Loucy (cell line): Measurements from ENCODE around the gene ASB7.

Experiments
- H2AFZ ChIP-seq: fragments of 200-600 bp; sonication (generic); 2 replicates; pipeline ENCODE4 v1.6.0; 2016; ENCODE audit warnings: antibody characterized with exemption, mild to moderate bottlenecking, low read length, moderate library complexity
- H3F3A ChIP-seq: fragments of 200-600 bp; 2 replicates; pipeline ENCODE4 v1.6.0; 2016; ENCODE audit warnings: antibody characterized with exemption, low read depth, mild to moderate bottlenecking
- H3K27me3 ChIP-seq: fragments of 200-600 bp; sonication (generic); 2 replicates; pipeline ENCODE4 v1.6.1; 2014; ENCODE audit warnings: low read length, mild to moderate bottlenecking; ENCODE audit not compliant: insufficient read depth, poor library complexity, severe bottlenecking
- H3K36me3 ChIP-seq: fragments of 200-600 bp; sonication (generic); 2 replicates; pipeline ENCODE4 v1.6.1; 2016; ENCODE audit warnings: low read length; ENCODE audit not compliant: insufficient read depth
- H3K4me1 ChIP-seq: fragments of 200-600 bp; sonication (generic); 2 replicates; pipeline ENCODE4 v1.5.1; 2014; ENCODE audit warnings: low read length, mild to moderate bottlenecking; ENCODE audit not compliant: insufficient read depth, poor library complexity, severe bottlenecking
- H3K4me2 ChIP-seq: fragments of 200-600 bp; sonication (generic); 2 replicates; pipeline ENCODE4 v1.6.0; 2014; ENCODE audit warnings: antibody characterized with exemption, low read length, low read depth, mild to moderate bottlenecking; ENCODE audit not compliant: poor library complexity, severe bottlenecking
- H3K4me3 ChIP-seq: fragments of 200-600 bp; sonication (generic); 2 replicates; pipeline ENCODE4 v1.5.1; 2014; ENCODE audit warnings: low read length, mild to moderate bottlenecking, mixed read lengths; ENCODE audit not compliant: poor library complexity, severe bottlenecking
- H3K79me2 ChIP-seq: fragments of 200-600 bp; sonication (generic); 2 replicates; pipeline ENCODE4 v1.6.1; 2014; ENCODE audit warnings: low read length; ENCODE audit not compliant: insufficient read depth
- H3K9ac ChIP-seq: fragments of 200-600 bp; sonication (generic); 2 replicates; pipeline ENCODE4 v1.6.0; 2014; ENCODE audit warnings: mild to moderate bottlenecking, low read depth, low read length, moderate library complexity; ENCODE audit not compliant: poor library complexity, severe bottlenecking
- H3K9me2 ChIP-seq: fragments of 200-600 bp; sonication (generic); replicated peaks from 2 replicates; pipeline ENCODE4 v1.6.1; 2016; ENCODE audit warnings: low read depth, low read length, mixed read lengths
- H3K9me3 ChIP-seq: fragments of 200-600 bp; sonication (generic); 2 replicates; pipeline ENCODE4 v1.6.1; 2014; ENCODE audit warnings: mild to moderate bottlenecking, antibody characterized with exemption, low read length, low read depth; ENCODE audit not compliant: insufficient read depth
- H4K20me1 ChIP-seq: fragments of 200-600 bp; sonication (generic); 2 replicates; pipeline ENCODE4 v1.6.0; 2014; ENCODE audit warnings: antibody characterized with exemption, low read length, mild to moderate bottlenecking; ENCODE audit not compliant: insufficient read depth, poor library complexity, severe bottlenecking
- EZH2phosphoT487 ChIP-seq: fragments of 200-600 bp; IDR thresholded peaks from 2 replicates; pipeline ENCODE4 v1.6.1; 2018; ENCODE audit warnings: antibody characterized with exemption, mild to moderate bottlenecking, moderate library complexity, borderline replicate concordance
- TF ChIP-seq, protein P1 (sequence below): fragments of 200-600 bp; sonication (generic); conservative IDR thresholded peaks from 2 replicates; pipeline ENCODE4 v1.5.1; 2014; ENCODE audit warnings: mild to moderate bottlenecking, antibody characterized with exemption, low read length

The ASB7 gene

DNA sequence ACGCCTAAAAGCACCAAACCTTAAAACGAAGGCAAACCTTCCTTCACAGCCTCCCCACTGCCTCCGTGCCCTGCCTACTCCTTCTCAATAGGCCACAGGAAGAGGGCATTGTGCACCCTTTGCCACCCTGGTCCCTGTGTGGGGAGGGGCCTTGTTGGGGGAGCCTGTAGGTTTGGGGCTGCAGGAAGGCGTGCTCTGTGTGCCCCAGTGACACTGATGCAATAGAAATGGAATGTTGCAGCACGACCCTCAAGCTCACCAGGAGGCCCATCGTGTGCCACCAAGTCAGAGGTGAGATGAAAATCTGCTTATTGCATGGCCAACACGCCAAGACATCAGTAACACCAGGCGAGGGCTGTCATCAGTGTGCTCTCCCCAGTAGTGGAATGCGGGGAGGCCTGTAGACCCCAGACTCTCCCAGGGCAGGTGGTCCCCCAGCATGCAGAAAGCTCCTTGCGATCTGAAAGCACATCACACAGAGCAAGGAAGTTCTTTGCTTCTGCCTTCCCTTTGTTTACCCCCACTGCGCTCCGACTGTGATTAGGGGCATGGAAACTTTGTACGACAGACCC is 86.2 kb downstream of the ASB7 start:
- Histone ChIP-seq H3K79me2 (no peaks in the 10 kb centered on the region), H3K27me3 (no peaks in the 10 kb centered on the region)

DNA sequence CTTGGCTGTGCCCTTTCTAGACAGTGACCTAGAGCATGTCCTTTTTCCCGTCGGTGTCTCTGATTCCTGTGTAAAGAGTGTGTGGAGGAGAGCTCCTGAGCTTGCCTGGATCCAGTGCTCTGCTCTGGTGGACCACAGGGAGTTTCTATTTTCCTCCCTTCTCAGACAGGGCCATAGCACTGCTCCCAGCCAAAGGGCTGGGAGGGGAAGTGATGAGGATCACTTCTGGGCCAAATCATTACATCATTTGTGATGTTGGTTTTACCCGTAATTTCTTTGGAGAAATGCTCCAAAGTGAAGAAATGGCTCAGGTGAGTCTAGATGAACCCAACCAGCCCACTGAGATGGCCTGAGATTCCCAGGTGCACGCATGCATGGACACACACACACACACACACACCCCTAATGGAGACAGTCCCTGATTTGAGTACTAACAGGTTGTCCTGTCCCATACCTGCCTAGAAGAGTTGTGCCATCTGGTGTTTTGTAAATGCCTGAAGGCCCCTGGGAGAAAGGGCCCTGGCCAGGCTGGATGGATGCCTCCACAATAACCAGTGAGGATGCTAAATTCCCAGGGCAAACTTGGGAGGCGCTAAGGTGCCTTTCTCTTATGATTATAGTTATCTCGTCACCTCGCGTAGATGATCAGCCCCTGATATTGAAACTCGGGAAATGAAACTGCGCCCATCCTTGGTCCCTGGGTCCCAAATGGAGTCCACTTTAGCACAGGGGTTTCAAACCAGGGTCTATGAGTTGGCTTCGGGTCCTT is 86.9 kb downstream of the ASB7 start:
- no peaks in the 10 kb centered on the region for H4K20me1 ChIP-seq
- no peaks in the 10 kb centered on the region for H3K36me3 ChIP-seq
- no peaks in the 10 kb centered on the region for H3F3A ChIP-seq
- H3K4me1 ChIP-seq, result no peaks in the 10 kb centered on the region
- no peak overlapping the region for H3K9ac ChIP-seq
- no peak overlapping the region for H2AFZ ChIP-seq
- no peaks in the 10 kb centered on the region for H3K79me2 ChIP-seq
- H3K9me3 ChIP-seq, result no peaks in the 10 kb centered on the region
- no peak for TF ChIP-seq EZH2phosphoT487
- TF ChIP-seq, protein P1, sequence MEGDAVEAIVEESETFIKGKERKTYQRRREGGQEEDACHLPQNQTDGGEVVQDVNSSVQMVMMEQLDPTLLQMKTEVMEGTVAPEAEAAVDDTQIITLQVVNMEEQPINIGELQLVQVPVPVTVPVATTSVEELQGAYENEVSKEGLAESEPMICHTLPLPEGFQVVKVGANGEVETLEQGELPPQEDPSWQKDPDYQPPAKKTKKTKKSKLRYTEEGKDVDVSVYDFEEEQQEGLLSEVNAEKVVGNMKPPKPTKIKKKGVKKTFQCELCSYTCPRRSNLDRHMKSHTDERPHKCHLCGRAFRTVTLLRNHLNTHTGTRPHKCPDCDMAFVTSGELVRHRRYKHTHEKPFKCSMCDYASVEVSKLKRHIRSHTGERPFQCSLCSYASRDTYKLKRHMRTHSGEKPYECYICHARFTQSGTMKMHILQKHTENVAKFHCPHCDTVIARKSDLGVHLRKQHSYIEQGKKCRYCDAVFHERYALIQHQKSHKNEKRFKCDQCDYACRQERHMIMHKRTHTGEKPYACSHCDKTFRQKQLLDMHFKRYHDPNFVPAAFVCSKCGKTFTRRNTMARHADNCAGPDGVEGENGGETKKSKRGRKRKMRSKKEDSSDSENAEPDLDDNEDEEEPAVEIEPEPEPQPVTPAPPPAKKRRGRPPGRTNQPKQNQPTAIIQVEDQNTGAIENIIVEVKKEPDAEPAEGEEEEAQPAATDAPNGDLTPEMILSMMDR, result no peak
- no peak overlapping the region for H3K4me2 ChIP-seq
- no peak overlapping the region for H3K4me3 ChIP-seq
- H3K27me3 ChIP-seq, result no peaks in the 10 kb centered on the region
- H3K9me2 ChIP-seq, result no peaks in the 10 kb centered on the region

More for the DNA sequence above, 86.2 kb downstream of the ASB7 start:
- H3K4me1 ChIP-seq, result no peaks in the 10 kb centered on the region
- no peaks in the 10 kb centered on the region for H3F3A ChIP-seq
- H3K4me2 ChIP-seq, result no peak overlapping the region
- H2AFZ ChIP-seq, result no peak overlapping the region
- H3K4me3 ChIP-seq, result no peak overlapping the region
- TF ChIP-seq, protein P1, result no peak
- TF ChIP-seq EZH2phosphoT487, result no peak
- H3K36me3 ChIP-seq, result no peaks in the 10 kb centered on the region
- no peaks in the 10 kb centered on the region for H4K20me1 ChIP-seq
- H3K9me3 ChIP-seq, result no peaks in the 10 kb centered on the region
- H3K9me2 ChIP-seq, result no peaks in the 10 kb centered on the region
- no peak overlapping the region for H3K9ac ChIP-seq

DNA sequence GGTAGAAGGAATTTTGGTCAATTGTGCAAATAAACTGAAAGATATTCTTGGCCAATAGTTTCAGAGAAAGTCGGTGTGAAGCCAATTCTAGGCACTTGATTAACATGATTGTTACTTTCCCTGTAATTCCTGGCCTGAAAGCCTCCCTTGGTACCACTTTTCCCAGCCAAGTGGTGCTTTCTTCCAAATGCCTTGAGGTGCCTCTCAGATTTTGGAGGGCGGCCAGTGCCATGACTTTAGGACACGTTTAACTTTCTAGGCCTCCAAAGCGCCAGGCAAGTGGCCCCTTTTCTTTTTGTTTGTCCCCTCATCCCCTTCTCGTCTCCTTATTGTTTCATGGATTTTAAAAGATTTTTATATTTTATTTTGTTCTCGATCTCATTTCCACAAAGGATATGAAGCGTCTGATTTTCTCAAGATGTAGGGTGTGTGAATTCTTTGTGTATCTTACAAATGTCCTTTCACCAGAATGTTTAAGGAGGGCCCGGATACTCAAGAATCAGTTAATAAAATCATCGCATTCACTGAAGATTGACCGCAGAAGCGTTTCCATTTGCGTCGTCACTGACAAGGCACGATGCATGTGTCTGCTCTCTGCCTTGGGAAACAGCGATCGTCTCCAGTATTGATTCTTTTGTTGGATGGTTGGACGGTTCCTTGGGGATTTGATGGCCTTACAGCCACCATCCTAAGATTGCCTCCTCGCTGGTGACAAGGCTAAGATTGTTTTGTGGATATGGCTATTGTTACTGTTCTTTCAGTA is 87.8 kb downstream of the ASB7 start:
- H3K4me3 ChIP-seq, result no peak overlapping the region
- H3K9ac ChIP-seq, result no peak overlapping the region
- no peaks in the 10 kb centered on the region for H4K20me1 ChIP-seq
- H3F3A ChIP-seq, result no peaks in the 10 kb centered on the region
- H3K9me2 ChIP-seq, result no peaks in the 10 kb centered on the region
- no peaks in the 10 kb centered on the region for H3K4me1 ChIP-seq
- TF ChIP-seq, protein P1, result no peak
- TF ChIP-seq EZH2phosphoT487, result no peak
- no peak overlapping the region for H2AFZ ChIP-seq
- no peaks in the 10 kb centered on the region for H3K9me3 ChIP-seq
- H3K79me2 ChIP-seq, result no peaks in the 10 kb centered on the region
- no peaks in the 10 kb centered on the region for H3K36me3 ChIP-seq
- H3K27me3 ChIP-seq, result no peaks in the 10 kb centered on the region
- no peak overlapping the region for H3K4me2 ChIP-seq
